AG09309 (cell line): Measurements from ENCODE around the gene C2orf42.

Experiments used
- DNase-seq: peaks from one replicate; pipeline ENCODE4 v3.0.0-alpha.2; 2010; ENCODE audit warnings: low read depth
- H3K4me3 ChIP-seq: 2 replicates; pipeline ENCODE4 v1.5.1; 2011; ENCODE audit warnings: mild to moderate bottlenecking, low read depth, low read length, moderate library complexity; ENCODE audit not compliant: control insufficient read depth
- CTCF ChIP-seq: IDR thresholded peaks from 2 replicates; pipeline ENCODE4 v1.5.1; 2011; ENCODE audit warnings: mild to moderate bottlenecking, low read depth, low read length, inconsistent platforms; ENCODE audit not compliant: insufficient read depth, control insufficient read depth; ENCODE audit errors: missing control alignments

The C2orf42 gene

GRCh38 chr2:70122470-70122869 lies 68.3 kb downstream of the C2orf42 start:
- no peak for DNase-seq
- TF ChIP-seq CTCF = no peak
- H3K4me3 ChIP-seq = no peak overlapping the region

GRCh38 chr2:70121627-70122372 lies 69.0 kb downstream of the C2orf42 start:
- TF ChIP-seq CTCF = no peak
- no peak for DNase-seq
- H3K4me3 ChIP-seq = no peak overlapping the region

GRCh38 chr2:70118798-70119454 lies 71.9 kb downstream of the C2orf42 start:
- H3K4me3 ChIP-seq = no peak overlapping the region
- no peak for TF ChIP-seq CTCF
- no peak for DNase-seq

- H3K4me3 ChIP-seq = no peak overlapping the region
- no peak for TF ChIP-seq CTCF
- no peak for DNase-seq
Measured at GRCh38 chr2:70116936-70117552, 73.8 kb downstream of the C2orf42 start.

- no peak overlapping the region for H3K4me3 ChIP-seq
- no peak for DNase-seq
Measured at GRCh38 chr2:70115646-70116442, 75.0 kb downstream of the C2orf42 start.

More at GRCh38 chr2:70115646-70116442, 75.0 kb downstream of the C2orf42 start:
- no peak for TF ChIP-seq CTCF
